HG03064 (cell line): ENCODE results near the gene POU2F1.
"Not testable (repeated sequence)": the region's sequence is repeated elsewhere in the genome, so short reads cannot be mapped to it uniquely, and the experiment has no call there.

Source experiments
- ATAC-seq: cut with Tn5 transposase; IDR thresholded peaks from one replicate; pipeline ENCODE4 v1.9.1; 2021; ENCODE audit warnings: low read depth; ENCODE audit not compliant: unreplicated experiment

Gene POU2F1

GRCh38 chr1:167304165-167304564 lies 83.5 kb downstream of the POU2F1 start:
- ATAC-seq: no peak

GRCh38 chr1:167305059-167305705 lies 84.5 kb downstream of the POU2F1 start:
- ATAC-seq: no peak

- ATAC-seq: no peak
These were observed 85.1 kb downstream of the POU2F1 start for GRCh38 chr1:167305706-167306277.

- ATAC-seq: no peak
These were observed 90.0 kb downstream of the POU2F1 start for GRCh38 chr1:167310732-167311131.

DNA sequence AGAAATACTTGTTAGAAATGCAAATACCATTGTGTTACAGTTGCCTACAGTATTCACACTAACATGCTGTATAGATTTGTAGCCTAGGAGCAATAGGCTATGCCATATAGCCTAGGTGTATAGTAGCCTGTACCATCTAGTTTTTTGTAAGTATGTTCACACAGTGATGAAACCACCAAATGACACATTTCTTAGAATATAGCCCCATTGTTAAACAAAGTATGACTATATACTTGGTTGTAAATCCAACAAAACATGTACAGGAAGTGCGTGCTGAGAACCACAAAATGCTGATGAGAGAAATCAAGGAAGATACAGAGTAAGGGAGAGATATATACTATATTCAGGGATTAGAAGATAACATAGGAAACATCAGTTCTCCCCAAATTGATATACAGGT lies 92.2 kb downstream of the POU2F1 start:
- ATAC-seq: no peak

- ATAC-seq: no peak
These were observed 94.0 kb downstream of the POU2F1 start for GRCh38 chr1:167314671-167315070.

- no peak for ATAC-seq
These were observed 96.8 kb downstream of the POU2F1 start for GRCh38 chr1:167317463-167317862.

- not testable (repeated sequence) for ATAC-seq
These were observed 98.5 kb downstream of the POU2F1 start for GRCh38 chr1:167319206-167319605.

DNA sequence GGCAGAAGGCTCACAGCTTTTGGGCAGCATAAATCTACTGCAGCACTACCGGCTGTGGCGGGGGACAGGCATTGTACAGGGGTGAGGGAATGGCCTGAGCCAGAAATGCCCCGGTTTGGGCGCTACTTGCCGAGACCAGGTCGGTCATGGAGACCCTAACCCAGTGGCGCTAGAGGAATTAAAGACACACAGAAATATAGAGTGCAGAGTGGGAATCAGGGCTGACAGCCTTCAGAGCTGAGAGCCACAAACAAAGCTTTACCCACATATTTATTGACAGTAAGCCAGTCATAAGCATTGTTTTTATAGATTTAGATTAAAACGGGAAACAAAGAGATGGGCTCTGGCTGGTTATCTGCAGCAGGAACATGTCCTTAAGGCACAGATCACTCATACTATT lies 101.8 kb downstream of the POU2F1 start:
- no peak for ATAC-seq

DNA sequence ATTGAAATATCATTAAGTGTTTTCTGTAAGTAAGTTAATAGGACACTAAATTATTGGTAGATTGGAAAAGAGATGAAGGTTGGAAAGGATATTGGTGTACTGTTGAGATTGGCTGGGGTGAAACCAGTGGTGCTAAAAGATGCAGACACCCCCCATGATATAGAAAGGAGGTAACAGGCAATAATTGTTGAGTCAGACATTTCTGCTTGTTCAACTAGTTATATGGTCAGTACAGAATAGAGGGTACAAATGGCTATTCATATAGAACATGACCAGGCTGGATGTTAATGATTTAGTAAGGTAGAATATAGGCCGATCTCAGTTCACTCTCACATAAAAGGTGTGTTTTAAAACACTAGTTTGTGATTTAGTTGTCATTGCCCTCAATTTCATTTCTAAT lies 104.5 kb downstream of the POU2F1 start:
- no peak for ATAC-seq

- ATAC-seq: peak; percentile 4
These were observed 107.7 kb downstream of the POU2F1 start for GRCh38 chr1:167328306-167328815.

DNA sequence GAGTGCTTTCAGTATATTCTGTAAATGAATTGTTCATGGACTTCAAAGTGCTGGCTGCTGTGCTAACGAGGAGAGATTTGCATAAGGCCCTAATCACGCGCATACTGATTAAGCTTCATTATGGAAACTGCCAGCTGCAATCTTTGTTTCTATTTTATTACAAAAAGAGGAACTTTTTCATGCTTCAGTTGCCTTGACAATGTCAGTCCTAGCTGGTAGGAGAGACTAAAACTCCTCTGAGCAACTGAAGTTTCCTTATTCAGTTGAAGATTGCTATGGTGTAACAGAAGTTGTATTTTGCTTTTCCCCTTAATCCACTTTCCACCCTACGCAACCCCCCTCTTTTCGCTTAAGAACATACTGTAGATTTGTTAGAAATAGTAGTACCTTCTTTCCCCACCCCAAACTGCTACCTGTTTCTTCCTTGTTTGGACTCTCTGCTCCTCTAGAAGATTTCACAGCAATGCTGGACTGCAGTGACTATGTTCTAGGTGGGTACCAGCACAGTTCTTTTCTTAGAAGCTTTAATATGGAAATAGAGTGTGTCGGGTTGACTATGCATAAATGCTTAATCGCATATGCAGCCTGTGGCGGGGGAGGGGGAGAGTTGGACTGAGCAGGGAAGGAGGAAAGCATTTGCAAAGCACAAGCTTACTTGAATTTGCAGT lies 108.3 kb downstream of the POU2F1 start:
- ATAC-seq: peak; percentile 64

- no peak for ATAC-seq
These were observed 110.1 kb downstream of the POU2F1 start for GRCh38 chr1:167330601-167331293.

DNA sequence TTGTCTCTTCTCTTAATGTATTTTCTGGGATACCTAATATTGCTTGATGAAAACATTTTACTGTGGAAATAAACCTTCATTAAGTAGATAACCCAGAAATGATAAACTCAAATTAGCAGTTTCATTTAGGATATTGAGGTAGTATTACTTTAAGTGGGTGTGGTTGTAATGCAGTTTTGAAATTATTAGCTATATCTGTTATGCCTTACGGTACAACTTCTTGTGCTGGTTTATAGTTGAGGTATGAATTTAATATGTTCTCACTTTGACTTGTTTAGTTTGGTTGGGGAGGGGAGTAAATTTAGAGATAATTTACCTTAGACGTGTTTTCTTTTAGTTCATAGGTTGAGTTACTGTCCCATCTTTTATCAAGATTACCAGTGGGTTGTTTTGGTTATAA lies 111.0 kb downstream of the POU2F1 start:
- no peak for ATAC-seq

DNA sequence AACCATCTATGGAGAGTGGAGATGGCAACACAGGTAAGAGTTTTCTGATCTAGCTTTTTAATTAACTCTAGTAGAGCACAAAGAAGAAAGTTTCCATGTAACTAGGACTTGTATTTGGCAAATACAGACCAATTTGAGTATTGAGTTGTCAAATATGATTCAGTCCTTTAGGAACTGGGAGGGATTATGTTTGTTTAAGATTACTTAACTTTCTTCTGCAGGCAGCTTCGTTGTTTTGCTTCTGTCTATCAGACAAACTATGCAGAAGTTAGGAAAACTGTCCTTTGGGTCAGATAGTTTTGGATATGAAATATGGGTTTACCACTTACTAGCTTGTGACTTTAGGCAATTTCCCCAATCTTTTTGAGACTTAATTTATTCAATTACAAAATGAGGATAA lies 111.8 kb downstream of the POU2F1 start:
- ATAC-seq: no peak

DNA sequence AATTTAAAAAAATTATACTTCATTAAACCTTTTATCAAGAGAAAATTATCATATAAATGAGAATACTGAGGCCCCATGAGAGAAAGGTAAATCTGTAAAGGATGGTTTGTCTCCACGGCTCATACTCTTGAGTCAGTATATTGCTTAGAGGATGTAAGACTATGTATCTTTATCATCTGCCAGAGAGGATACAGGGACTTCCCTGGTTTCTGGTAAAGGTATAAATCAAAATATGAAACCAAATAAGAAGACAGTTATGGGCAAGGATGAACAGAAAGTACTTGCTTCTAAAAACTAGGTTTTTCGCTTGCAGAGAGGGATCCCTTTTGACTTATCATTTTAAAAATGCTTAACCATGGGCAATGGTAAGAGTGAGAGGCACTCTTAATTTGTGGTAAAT lies 112.4 kb downstream of the POU2F1 start:
- ATAC-seq: no peak

GRCh38 chr1:167333703-167334102 lies 113.0 kb downstream of the POU2F1 start:
- no peak for ATAC-seq

DNA sequence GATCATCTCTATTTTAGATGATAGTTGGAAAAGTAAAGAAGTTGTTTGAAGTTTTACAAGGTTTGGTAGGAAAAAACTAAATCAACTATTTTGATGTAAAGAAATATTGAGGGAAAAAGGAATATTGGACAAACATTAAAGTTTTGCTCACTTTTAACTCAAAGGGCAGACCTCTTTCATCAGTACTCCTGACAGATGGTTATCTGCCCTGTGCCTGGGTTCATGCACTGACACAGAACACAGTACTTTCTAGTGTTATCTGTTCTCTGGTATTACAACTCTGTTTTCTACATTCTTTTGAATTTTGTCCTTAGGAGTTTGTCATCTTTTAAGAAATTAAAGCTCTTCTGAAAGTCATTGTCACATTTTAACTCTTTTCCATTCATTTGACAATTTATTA lies 118.7 kb downstream of the POU2F1 start:
- no peak for ATAC-seq

DNA sequence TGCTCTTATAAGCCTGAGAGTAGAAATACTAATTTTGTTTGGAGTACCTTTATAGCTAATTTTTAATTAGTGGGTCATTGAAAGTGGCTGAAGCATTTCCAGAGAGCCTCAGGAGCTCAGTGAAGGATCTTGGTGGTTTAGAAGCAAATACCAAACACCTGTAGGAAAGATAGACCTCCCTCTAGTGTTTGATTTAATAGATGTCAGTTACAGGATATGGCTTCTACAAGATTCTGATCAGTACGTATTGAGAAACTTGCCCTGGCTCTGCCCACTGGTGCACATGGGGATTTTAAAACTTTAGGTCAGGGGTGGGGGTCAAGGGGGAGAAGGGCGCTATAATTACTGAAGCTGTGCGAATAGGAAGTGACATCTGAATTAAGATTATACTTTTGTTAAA lies 122.2 kb downstream of the POU2F1 start:
- no peak for ATAC-seq

- no peak for ATAC-seq
These were observed 123.4 kb downstream of the POU2F1 start for GRCh38 chr1:167344112-167344511.

DNA sequence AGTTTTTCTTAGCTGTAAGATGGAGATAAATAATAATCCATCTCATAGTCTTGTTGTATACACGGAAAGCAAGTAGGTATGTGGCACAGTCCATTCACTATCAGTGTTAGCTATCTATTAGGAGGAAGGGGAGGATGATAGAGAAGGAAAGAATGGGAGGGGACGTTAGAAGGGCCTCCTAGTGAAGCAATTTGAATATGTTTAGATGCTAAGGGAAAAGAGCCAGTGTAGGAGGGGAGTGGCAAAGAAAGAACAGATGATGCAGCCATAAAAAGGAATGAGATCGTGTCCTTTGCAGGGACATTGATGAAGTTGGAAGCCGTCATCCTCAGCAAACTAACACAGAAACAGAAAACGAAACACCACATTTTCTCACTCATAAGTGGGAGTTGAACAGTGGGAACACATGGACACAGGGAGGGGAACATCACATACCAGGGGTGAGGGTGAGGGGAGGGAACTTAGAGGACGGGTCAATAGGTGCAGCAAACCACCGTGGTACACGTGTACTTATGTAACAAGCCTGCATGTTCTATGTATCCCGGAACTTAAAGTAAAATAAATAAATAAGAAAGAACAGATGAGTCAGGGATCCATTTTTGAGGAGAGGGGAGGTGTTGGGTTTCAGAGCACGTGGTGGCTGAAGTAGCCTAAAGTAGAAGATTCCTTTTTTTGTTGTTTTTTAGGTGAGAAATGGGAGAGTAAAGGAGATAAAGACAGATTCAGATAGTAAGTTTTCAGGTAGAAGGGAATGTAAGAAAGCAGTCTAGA lies 124.1 kb downstream of the POU2F1 start:
- no peak for ATAC-seq
